H1 (cell line): Measurements from ENCODE around the gene COL11A1. TPM values are rescaled to one million over a fixed set of nuclear protein-coding genes. Genes with fewer than 3 reads are reported as not detected.

Source experiments
- CTCF ChIA-PET: fragments of 300-600 bp; sonication (Branson Sonifier 250); formaldehyde crosslinking; loops from one replicate; lab custom pipeline; 2021; ENCODE audit not compliant: partially characterized antibody; lab: Charles Lee
- POLR2A ChIA-PET: fragments of 300-600 bp; sonication (Branson Sonifier 250); formaldehyde crosslinking; loops from one replicate; lab custom pipeline; 2021; ENCODE audit warnings: inconsistent platforms; ENCODE audit not compliant: partially characterized antibody; lab: Charles Lee
- DNase-seq, 2 experiments: peaks; one replicate each; pipeline versions ENCODE4 v3.0.0 to v3.0.0-alpha.2; 2010 to 2022; ENCODE audit warnings: low spot score in 2 of 2, low read depth in 1 of 2, mixed read lengths in 1 of 2
- FAIRE-seq: peaks from 2 replicates; lab custom pipeline; 2011; peaks lifted over from hg19 to GRCh38; lab: Jason Lieb, UNC
- H2AFZ ChIP-seq: 2 replicates; pipeline ENCODE4 v1.8.1; 2012; ENCODE audit warnings: low read length, inconsistent platforms
- H2AK5ac ChIP-seq: 2 replicates; pipeline ENCODE4 v1.6.1; 2013; ENCODE audit warnings: low read depth, low read length
- H2BK120ac ChIP-seq: replicated peaks from 2 replicates; pipeline ENCODE3; 2013; ENCODE audit warnings: low read depth, low read length, inconsistent platforms
- H2BK12ac ChIP-seq: 2 replicates; pipeline ENCODE4 v1.6.1; 2013; ENCODE audit warnings: low read depth, low read length
- H2BK15ac ChIP-seq: 2 replicates; pipeline ENCODE4 v1.6.1; 2013; ENCODE audit warnings: low read length
- H2BK20ac ChIP-seq: 2 replicates; pipeline ENCODE4 v1.6.1; 2013; ENCODE audit warnings: low read length
- H2BK5ac ChIP-seq: 2 replicates; pipeline ENCODE4 v1.6.1; 2013; ENCODE audit warnings: low read depth, low read length
- H3K14ac ChIP-seq: 2 replicates; pipeline ENCODE4 v1.6.1; 2013; ENCODE audit warnings: inconsistent platforms; ENCODE audit not compliant: insufficient read length
- H3K18ac ChIP-seq: 2 replicates; pipeline ENCODE4 v1.6.1; 2013; ENCODE audit warnings: low read length; ENCODE audit errors: extremely low read depth
- H3K23ac ChIP-seq: 2 replicates; pipeline ENCODE4 v1.6.1; 2013; ENCODE audit warnings: inconsistent platforms; ENCODE audit not compliant: insufficient read length
- H3K23me2 ChIP-seq: 2 replicates; pipeline ENCODE4 v1.6.1; 2013; ENCODE audit warnings: low read depth, low read length
- H3K27ac ChIP-seq: 2 replicates; pipeline ENCODE4 v1.6.1; 2011; ENCODE audit warnings: low read depth, low read length, inconsistent platforms
- H3K27me3 ChIP-seq, 4 experiments: replicated peaks in 1 of 4; 1 replicate in 1 of 4; 2 replicates in 3 of 4; pipeline versions ENCODE4 v1.6.1 to v1.8.1; 2011 to 2013; ENCODE audit warnings: low read length in 3 of 4, mild to moderate bottlenecking in 3 of 4, inconsistent platforms in 2 of 4, mixed read lengths in 2 of 4, moderate library complexity in 1 of 4; ENCODE audit not compliant: control insufficient read depth in 3 of 4, insufficient read depth in 3 of 4; ENCODE audit errors: extremely low read depth in 1 of 4
- H3K36me3 ChIP-seq, 4 experiments: 2 replicates each; pipeline versions ENCODE4 v1.6.1 to v1.8.1; 2011 to 2013; ENCODE audit warnings: mild to moderate bottlenecking in 4 of 4, low read length in 3 of 4, moderate library complexity in 2 of 4, control low read depth in 1 of 4, inconsistent platforms in 1 of 4; ENCODE audit not compliant: insufficient read depth in 4 of 4, control insufficient read depth in 2 of 4
- H3K4ac ChIP-seq: replicated peaks from 2 replicates; pipeline ENCODE3; 2013; ENCODE audit warnings: low read length, low read depth, mixed read lengths, inconsistent platforms; ENCODE audit not compliant: insufficient read length
- H3K4me1 ChIP-seq, 4 experiments: replicated peaks in 1 of 4; 1 replicate in 1 of 4; 2 replicates in 3 of 4; pipeline versions ENCODE4 v1.6.1 to v1.8.1; 2011 to 2013; ENCODE audit warnings: low read length in 3 of 4, inconsistent platforms in 2 of 4, mixed read lengths in 1 of 4; ENCODE audit not compliant: insufficient read depth in 4 of 4, control insufficient read depth in 3 of 4
- H3K4me2 ChIP-seq, 2 experiments: 2 replicates each; pipeline versions ENCODE4 v1.6.1 to v1.8.1; 2011 to 2013; ENCODE audit warnings: low read depth in 2 of 2, low read length in 2 of 2, control low read depth in 1 of 2, inconsistent platforms in 1 of 2, mild to moderate bottlenecking in 1 of 2; ENCODE audit not compliant: insufficient read depth in 1 of 2
- H3K4me3 ChIP-seq, 4 experiments: fragments of 200-600, 300-600 bp in 1 of 4; sonication (generic), shearing (Covaris generic), sonication (Bioruptor Twin) in 1 of 4; 2 replicates each; pipeline versions ENCODE4 v1.5.1 to v1.8.1; 2011 to 2016; ENCODE audit warnings: low read length in 4 of 4, low read depth in 3 of 4, control low read depth in 2 of 4, inconsistent platforms in 2 of 4, mild to moderate bottlenecking in 2 of 4, mixed read lengths in 1 of 4, moderate library complexity in 1 of 4; ENCODE audit not compliant: insufficient read depth in 2 of 4; ENCODE audit errors: extremely low read depth in 1 of 4
- H3K56ac ChIP-seq: replicated peaks from 2 replicates; pipeline ENCODE3; 2013; ENCODE audit warnings: low read depth, mild to moderate bottlenecking, mixed read lengths, low read length, inconsistent platforms; ENCODE audit not compliant: insufficient read length
- H3K79me1 ChIP-seq: 2 replicates; pipeline ENCODE4 v1.6.1; 2013; ENCODE audit warnings: low read depth, low read length, control low read depth
- H3K79me2 ChIP-seq, 2 experiments: 2 replicates each; pipeline versions ENCODE4 v1.6.1 to v1.8.1; 2012 to 2013; ENCODE audit warnings: low read length in 2 of 2, mild to moderate bottlenecking in 2 of 2, inconsistent platforms in 1 of 2; ENCODE audit not compliant: insufficient read depth in 2 of 2, control insufficient read depth in 1 of 2
- H3K9ac ChIP-seq, 4 experiments: replicated peaks in 1 of 4; 1 replicate in 1 of 4; 2 replicates in 3 of 4; pipeline versions ENCODE4 v1.6.1 to v1.8.1; 2011 to 2013; ENCODE audit warnings: low read depth in 3 of 4, low read length in 3 of 4, control low read depth in 2 of 4, mild to moderate bottlenecking in 2 of 4, moderate library complexity in 2 of 4, inconsistent platforms in 1 of 4; ENCODE audit errors: extremely low read depth in 1 of 4
- H3K9me3 ChIP-seq, 2 experiments: 2 replicates each; pipeline versions ENCODE4 v1.6.1 to v1.8.1; 2012 to 2013; ENCODE audit warnings: mild to moderate bottlenecking in 2 of 2, moderate library complexity in 2 of 2, control low read depth in 1 of 2, inconsistent platforms in 1 of 2, low read depth in 1 of 2, low read length in 1 of 2, mixed read lengths in 1 of 2; ENCODE audit not compliant: insufficient read depth in 2 of 2
- H4K20me1 ChIP-seq, 2 experiments: replicated peaks in 1 of 2; 2 replicates each; pipeline versions ENCODE3 to v1.8.1; 2011 to 2013; ENCODE audit warnings: inconsistent platforms in 2 of 2, low read length in 2 of 2, mild to moderate bottlenecking in 1 of 2; ENCODE audit not compliant: insufficient read depth in 2 of 2, control insufficient read depth in 1 of 2
- H4K5ac ChIP-seq: 2 replicates; pipeline ENCODE4 v1.6.1; 2013; ENCODE audit warnings: low read length, low read depth, mixed read lengths, inconsistent platforms; ENCODE audit not compliant: insufficient read length
- H4K8ac ChIP-seq: 2 replicates; pipeline ENCODE4 v1.8.0; 2013; ENCODE audit warnings: mild to moderate bottlenecking, moderate library complexity, low read length, inconsistent platforms; ENCODE audit not compliant: insufficient read depth; ENCODE audit errors: extremely low read depth
- H4K91ac ChIP-seq: replicated peaks from 2 replicates; pipeline ENCODE3; 2013; ENCODE audit warnings: low read length, mixed read lengths, inconsistent platforms; ENCODE audit not compliant: insufficient read length
- ASH2L ChIP-seq: fragments of 200-600, 300-600 bp; sonication (generic); IDR thresholded peaks from one replicate; pipeline ENCODE4 v1.7.1; 2017; ENCODE audit warnings: low read length
- JUN ChIP-seq: IDR thresholded peaks from 2 replicates; pipeline ENCODE4 v1.6.1; 2011; ENCODE audit warnings: low read depth, mild to moderate bottlenecking, improper control_type of control experiment, low read length
- POU5F1 ChIP-seq: IDR thresholded peaks from 2 replicates; pipeline ENCODE4 v1.6.1; 2011; ENCODE audit warnings: low read depth, mild to moderate bottlenecking, low read length, moderate library complexity
- SP4 ChIP-seq: IDR thresholded peaks from 2 replicates; pipeline ENCODE4 v1.6.1; 2012; ENCODE audit warnings: low read length, inconsistent platforms
- YY1 ChIP-seq: IDR thresholded peaks from 2 replicates; pipeline ENCODE4 v1.6.1; 2011; ENCODE audit warnings: low read depth, mild to moderate bottlenecking, low read length
- WGBS, 2 experiments: shearing (Covaris generic) in 1 of 2; methylation state at CpG; one replicate each; pipeline versions ENCODE4 v1.1.6 to v1.1.7; 2013 to 2015; ENCODE audit warnings: low lambda C conversion rate in 2 of 2, mixed read lengths in 2 of 2, inconsistent platforms in 1 of 2, low coverage in 1 of 2, missing lambda C conversion rate in 1 of 2; ENCODE audit not compliant: insufficient replicate concordance in 2 of 2, insufficient coverage in 1 of 2, insufficient read length in 1 of 2; ENCODE audit errors: extremely low coverage in 1 of 2, missing lambda C conversion rate in 1 of 2; 5-methylcytosine and 5-hydroxymethylcytosine counted together
- polyA plus RNA-seq, 7 experiments: library from polyadenylated mRNA; depleted of rRNA in 3 of 7; stranded (reverse) in 5 of 7; unstranded in 2 of 7; fragments of >200 nt in 5 of 7; fragments of 200-250 nt in 2 of 7; gene quantifications; 1 replicate in 5 of 7; 2 replicates in 1 of 7; 4 replicates in 1 of 7; pipeline versions ENCODE4 v1.2.1 to v1.2.3, GENCODE V29; 2011 to 2013; ENCODE audit warnings: missing spikeins in 2 of 7, mixed read lengths in 2 of 7
- total RNA-seq: library from RNA; stranded (reverse); fragmentation: NEBNext Ultra II Directional; extraction: Animal tissue kit (Norgen Biotek cat#: 25700); gene quantifications from 2 replicates; pipeline ENCODE4 v1.2.1, GENCODE V29; 2021

Gene COL11A1
- total and polyA plus RNA-seq, 2 of the 8 experiments (the other 6 are each of a cell fraction or from before 2014, with no cell fraction given) = 4.0 to 27.9 TPM

DNA sequence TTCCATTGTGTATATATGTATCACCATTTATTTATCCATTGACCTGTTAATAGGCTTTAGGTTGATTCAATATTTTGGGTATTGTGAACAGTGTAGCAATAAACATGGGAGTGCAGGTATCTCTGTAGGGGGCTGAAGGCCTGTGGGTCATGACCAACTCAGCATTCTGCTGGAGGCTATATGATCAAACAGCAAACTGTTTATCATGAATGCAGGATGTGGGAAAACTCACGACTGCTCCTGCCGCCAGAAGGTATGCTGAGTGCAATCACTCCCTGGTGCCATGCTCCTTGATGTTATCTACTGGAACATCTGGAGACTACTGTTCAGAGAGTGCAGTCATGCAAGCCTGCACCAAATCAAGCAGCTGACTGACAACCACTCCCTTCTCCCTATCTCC lies 275.2 kb downstream of the COL11A1 start:
- no peak overlapping the region for H2BK5ac ChIP-seq
- no peak for FAIRE-seq
- DNase-seq = no peak
- no peak overlapping the region for H3K4me3 ChIP-seq
- H4K8ac ChIP-seq = no peak overlapping the region
- no peak overlapping the region for H3K56ac ChIP-seq
- H4K5ac ChIP-seq = no peak overlapping the region
- H3K18ac ChIP-seq = no peak overlapping the region
- no peak for TF ChIP-seq JUN
- no peak for TF ChIP-seq YY1
- TF ChIP-seq POU5F1 = no peak
- no peak for TF ChIP-seq ASH2L
- no peak for TF ChIP-seq SP4
- no peak overlapping the region for H3K14ac ChIP-seq
- no peak overlapping the region for H2BK120ac ChIP-seq
- H4K91ac ChIP-seq = no peak overlapping the region
- H3K36me3 ChIP-seq = no peaks in the 10 kb centered on the region
- ChIA-PET CTCF (interaction anchor here (0.6 kb wide), 1 partner anchor 274 kb away, joined by 3 read pairs; no protein-coding TSS in a partner anchor), POLR2A (no interaction called here)
- no peak overlapping the region for H3K4me2 ChIP-seq
- no peak overlapping the region for H2AK5ac ChIP-seq
- H2BK20ac ChIP-seq = no peak overlapping the region
- H3K27me3 ChIP-seq = no peaks in the 10 kb centered on the region
- WGBS, 2 experiments = 100% methylated on average over 2 of the region's 2 CpGs; no CpG with 5 or more reads in 1 of the 2 experiments
- no peaks in the 10 kb centered on the region for H3K79me2 ChIP-seq
- H2AFZ ChIP-seq = no peak overlapping the region
- H3K79me1 ChIP-seq = no peaks in the 10 kb centered on the region
- H3K4ac ChIP-seq = no peak overlapping the region
- no peak overlapping the region for H3K9ac ChIP-seq
- H3K27ac ChIP-seq = no peak overlapping the region
- H3K9me3 ChIP-seq = peaks cover 0 to 4% of the 10 kb centered on the region in 2 experiments; a peak in 2 of 4 replicates
- H3K4me1 ChIP-seq = no peaks in the 10 kb centered on the region
- H3K23ac ChIP-seq = no peak overlapping the region
- no peaks in the 10 kb centered on the region for H3K23me2 ChIP-seq
- no peaks in the 10 kb centered on the region for H4K20me1 ChIP-seq
- no peak overlapping the region for H2BK12ac ChIP-seq
- H2BK15ac ChIP-seq = no peak overlapping the region
